SIG-M5 treated with dmso at 0.1 percent for 504 hours (cell line): Measurements from ENCODE around the gene SCN4B.

ENCODE experiments used
- DNase-seq: peaks from one replicate; lab custom pipeline; 2025; ENCODE audit not compliant: unreplicated experiment; lab: John Stamatoyannopoulos, UW

SCN4B gene

DNA sequence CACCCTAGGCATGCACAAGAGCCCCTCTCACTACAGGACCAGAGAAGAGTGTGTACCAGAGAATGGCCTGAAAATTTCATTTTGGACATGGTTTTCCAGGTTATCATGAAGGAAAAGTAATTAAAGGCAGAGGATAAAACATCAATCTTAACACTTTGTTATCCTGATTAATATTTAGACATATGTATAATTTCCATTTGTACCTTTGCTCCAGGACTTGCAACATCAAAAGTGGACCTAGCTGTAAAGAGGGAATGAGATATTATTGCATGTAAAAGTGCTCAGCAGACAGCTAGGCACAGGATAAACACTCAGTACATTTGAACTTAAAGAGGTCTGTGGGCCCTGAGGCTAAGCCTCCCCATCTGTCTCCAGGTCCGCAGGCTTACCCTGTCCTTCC, 2.0 kb upstream of the SCN4B start:
- DNase-seq = no peak

GRCh38 chr11:118153976-118154375, 1.4 kb upstream of the SCN4B start:
- no peak for DNase-seq

DNA sequence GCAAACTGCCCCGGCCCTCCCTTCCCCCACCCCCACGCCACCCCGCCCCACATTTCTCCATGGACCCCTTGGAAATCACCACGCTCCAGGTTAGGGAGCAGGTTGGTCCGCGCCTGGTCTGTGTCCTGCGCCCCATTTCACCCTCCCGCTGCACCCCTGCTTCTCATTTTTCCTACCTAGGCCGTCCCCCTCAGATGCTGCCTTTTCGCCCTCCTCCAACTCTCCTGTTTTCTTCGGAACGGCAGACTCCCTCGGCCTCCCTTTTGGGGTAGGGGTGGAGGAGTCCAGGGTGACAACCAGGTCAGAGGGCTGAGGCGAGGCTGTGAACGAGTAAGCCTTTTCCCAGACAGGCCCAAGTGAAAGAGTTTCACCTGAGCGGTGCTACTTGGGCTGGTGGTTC, 893 bp upstream of the SCN4B start:
- no peak for DNase-seq

DNA sequence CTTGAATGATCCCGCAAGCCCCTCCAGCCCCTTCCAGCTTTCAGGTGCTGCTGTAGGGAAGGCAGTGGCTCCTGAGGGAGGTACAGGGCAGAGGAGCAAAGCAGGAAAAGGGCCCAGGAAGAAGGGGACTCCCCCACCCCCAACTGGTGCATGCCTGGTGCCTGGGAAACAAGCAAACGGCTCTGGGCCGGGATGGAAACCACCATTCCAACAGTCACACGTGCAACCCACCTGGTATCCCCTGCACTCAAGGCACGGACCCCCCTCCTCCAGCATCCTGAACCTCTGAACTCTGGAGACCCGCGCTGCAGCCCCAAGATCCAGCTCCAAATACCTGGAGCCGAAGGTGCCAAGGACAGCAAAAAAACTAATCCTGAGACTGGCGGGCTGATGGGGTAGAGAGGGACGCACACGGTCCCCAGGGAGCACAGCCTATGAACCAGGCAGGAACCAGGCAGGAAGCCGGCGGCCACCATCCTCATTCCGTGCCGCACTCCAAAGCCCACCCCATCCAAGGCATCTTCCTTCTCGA, 537 bp downstream of the SCN4B start:
- no peak for DNase-seq

- DNase-seq = no peak
These were observed 1.2 kb downstream of the SCN4B start for GRCh38 chr11:118151431-118151830.

- no peak for DNase-seq
These were observed 3.1 kb downstream of the SCN4B start for GRCh38 chr11:118149493-118149892.

DNA sequence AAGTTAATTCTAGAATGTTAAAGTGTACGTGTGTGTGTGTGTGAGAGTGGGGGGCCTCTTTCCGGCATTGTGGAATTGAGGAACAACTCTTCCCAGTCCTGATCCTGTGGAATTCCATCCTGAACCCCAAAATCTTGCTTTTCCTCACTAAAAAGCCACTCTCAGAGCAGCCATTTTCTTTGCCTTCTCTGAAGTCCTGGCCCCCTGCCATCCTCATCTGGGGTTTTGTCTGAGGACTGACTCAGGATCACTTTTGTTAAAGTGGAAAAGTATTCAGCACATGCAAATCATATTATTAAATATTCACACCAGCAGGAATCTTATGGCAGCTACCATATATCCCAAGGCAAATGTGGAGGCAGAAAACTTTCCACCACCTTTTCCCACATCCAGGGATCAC, 3.8 kb downstream of the SCN4B start:
- DNase-seq = no peak

DNA sequence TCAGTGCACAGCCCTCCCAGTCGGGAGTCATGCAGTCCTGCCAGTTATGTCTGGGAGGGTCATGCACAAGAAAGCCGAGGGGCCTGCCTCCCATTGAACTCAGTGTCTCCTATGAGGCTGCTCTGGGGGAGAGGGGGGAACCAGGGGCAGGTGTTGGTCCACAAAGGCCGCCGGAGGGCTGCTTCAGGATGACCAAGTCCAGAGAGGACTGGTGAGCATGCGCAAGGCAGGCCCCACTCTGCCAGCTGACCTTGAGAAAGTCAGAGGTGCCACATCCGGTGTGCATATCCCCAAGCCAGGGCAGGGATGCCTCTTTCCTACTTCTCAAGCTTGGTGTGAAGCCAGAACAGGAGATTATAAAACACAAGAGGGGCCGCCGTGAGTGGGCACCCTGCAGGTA, 4.4 kb downstream of the SCN4B start:
- no peak for DNase-seq

DNA sequence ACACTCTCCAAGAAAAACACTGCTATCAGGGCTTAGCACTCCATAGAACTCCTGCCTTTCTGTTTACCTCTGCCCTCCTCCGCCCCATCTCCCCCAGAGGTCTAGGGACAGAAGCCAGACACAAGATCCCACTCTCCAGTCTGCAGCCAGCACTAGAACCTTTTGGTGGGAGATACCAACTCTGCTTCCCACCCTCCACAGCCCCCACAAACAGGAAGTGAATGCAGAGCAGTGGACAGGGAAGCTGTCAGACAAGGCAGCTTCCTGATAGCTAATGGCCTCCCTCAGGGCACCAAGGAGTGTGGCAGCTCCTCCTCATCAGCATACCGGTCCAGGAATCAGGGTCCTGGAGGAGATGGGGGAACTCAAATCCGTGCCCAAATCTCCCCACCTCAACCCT, 5.1 kb downstream of the SCN4B start:
- DNase-seq = no peak

GRCh38 chr11:118146554-118146953, 6.1 kb downstream of the SCN4B start:
- no peak for DNase-seq

DNA sequence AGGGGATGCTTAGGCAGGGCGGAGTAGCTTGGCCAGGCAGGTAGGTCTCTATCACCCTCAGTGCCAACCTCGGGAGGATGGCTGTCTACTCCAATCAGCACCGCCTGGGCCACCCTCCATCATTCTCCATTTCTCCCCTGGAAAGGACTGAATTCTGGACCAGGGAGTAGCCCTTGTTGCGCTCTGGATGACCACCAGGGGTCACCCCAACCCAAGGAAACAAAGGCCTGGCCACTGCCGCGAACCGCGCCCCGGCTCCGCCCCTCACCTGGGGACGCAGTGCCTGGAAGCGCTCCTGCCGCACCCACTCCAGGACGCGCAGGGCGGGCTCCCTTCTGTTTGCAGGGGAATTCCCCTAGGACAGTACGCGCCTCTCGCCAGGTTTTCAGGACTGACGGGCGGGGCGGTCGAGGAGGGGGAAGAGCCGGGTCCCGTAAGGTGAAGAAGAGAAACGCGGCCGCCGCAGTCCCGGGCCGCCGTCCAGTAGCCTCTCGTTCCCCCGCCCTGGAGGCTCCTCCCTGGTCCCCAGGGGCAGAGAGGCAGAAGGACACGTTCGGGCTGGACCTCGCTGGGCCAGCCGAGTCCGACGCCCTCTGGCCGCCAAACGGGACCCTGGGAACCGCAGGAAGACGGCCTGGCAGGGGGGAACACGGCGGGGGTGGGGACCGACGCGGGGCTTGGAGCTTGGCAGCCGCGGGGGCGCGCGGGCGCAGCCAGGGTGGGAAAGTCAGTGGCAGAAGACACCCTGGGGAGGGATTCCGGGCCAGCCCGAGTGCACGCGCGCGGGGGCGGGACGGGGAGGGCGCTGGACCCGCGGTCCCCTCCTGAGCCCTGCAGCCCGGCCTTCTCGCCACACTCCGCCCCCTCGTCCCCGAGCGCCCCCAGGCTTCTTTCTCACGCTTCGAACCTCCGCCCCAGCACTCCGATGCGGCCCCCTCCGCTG, 7.1 kb downstream of the SCN4B start:
- DNase-seq = peak; percentile 78

DNA sequence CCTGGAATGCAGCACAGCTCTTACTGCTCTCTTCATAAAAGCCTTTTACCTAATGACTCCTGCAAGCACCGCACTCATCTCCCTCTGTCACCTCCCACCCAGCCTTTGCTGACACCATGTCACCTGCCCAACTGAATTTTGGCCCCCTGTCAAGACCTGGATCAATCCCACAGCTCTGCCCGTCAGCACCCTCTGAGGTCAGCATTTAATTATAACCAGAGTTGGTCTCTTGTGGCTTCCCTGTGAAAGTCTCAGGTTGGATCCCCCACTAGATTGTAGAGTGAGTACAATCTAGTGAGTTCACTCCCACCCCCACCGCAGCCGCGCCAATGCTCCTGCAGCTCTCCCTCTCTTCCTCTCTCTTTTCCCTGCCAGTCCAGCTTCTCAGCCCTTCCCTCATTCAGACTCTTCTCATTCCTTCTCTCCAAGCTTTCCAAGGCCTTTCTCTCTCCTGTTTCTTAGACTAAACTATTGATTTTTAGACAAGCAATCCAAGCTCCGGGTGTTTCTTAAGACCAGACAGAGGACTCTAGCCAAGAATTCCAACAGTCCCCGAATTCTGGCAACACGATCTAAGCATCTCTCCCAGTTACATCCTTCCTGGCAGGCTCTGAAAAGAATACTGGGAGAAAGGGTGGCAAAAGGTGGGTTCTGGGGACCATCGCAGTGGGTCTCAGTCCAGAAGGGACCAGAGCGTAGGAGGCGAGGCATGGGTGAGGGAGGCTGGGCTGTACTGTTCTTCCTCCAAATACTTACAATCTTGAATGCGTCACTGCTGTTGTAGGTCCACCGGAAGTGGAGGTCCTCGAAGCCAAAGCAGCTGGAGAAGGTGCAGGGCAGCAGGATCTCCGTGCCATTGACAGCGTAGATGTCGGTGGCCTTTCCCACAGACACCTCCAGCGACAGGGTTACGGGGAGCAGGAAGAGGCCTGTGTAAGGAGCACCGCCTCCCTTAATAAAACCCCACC, 8.0 kb downstream of the SCN4B start:
- no peak for DNase-seq

DNA sequence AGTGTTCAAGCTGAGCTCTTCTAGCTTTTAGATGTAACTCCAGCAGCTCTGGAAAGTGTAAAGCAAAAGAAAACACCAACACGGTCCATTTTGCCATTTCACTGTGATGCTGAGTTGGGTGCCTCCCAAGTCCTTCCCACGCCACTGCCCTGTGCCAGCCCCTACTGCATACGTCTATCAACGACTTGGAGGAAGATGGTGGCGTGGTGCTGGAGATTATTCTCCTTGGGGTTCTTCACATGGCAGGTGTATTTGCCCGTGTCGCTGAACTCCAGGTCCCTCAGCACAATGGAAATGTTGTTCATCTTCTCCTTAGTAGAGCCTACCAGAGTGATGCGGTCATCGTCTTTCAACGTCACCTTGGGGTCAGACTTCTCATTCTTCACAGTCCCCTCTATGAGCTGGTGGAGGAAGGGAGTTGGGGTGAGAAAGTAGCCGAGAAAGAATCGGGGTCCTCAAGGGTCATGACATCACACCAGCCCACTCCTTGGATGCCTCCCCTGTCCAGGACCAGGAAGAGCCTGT, 8.9 kb downstream of the SCN4B start:
- no peak for DNase-seq

- peak; percentile 88 for DNase-seq
These were observed 9.8 kb downstream of the SCN4B start for GRCh38 chr11:118142809-118143208.

DNA sequence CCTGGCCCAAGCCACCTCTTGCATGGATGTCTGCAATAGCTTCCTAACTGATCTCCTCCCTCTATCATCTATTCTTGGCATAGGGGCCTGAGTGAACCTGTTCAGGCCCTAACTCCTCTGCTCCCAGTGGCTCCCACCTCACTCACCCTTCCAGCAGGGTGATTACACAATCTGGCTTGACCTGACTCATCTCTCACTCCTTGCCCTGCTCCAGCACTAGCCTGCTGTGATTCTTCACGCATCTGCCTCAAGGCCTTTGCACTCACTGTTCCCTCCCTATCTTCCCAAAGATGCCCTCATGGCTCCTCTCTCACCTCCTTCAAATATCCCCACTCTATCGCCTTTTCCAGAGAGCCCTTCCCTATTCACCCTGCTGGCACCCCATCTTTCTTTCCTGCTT, 10.5 kb downstream of the SCN4B start:
- DNase-seq = no peak

DNA sequence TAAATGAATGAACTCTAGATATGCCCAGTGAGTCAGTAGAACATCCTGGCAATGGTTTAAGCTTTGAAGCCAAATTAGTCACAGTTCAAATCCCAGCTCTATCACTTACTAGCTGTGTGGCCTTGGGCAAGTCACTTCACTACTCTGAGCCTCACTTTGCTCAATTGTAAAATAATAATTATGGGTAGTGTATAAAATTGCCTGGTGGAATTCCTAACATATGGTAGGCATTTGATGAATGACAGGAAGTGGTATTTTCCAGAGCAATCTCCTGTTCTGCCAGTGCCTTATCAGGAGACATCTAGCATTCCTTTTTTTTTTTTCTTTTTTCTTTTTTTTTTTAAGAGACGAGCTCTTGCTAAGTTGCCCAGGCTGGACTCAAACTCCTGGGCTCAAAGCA, 13.0 kb downstream of the SCN4B start:
- no peak for DNase-seq

GRCh38 chr11:118138839-118139420, 13.7 kb downstream of the SCN4B start:
- DNase-seq = no peak

DNA sequence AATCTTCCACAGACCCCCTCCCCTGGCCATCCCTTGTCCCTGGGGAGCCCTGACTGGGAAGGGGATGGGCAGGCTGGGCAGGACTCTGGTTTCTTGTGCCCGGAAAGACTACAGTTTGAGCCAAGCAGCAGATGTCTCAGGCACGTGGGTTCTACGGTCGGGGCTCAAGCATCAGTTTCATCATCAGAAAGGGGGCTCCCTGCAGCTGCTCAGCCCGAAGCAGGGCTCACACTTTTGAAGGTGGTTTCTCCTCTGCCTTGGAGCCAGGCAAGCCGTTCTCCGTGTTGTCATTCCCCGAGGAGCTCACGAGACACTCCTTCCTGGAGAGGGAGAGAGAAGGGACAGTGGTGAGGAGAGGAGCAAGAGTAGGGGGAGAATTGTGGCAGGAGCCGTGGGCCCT, 15.8 kb downstream of the SCN4B start:
- no peak for DNase-seq

DNA sequence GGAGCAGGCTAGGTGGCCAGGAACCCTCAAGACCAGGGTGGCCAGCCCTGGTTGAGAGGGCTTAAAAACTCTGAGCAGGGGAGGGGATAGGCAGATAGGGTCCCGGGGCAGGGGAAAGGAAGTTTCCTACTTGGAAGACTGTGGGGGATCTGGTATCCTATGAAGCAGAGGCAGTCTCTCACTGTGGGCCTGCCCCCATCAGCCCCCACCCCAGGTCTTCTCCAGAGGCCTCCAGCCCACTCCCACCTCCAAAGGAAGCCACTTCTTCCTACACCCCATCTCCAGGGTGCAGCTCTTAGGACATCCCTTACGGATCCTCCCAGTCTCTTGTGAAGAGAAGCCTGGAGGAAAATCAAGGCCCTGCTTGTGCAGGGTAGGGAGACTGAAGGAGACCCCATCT, 16.3 kb downstream of the SCN4B start:
- DNase-seq = no peak

DNA sequence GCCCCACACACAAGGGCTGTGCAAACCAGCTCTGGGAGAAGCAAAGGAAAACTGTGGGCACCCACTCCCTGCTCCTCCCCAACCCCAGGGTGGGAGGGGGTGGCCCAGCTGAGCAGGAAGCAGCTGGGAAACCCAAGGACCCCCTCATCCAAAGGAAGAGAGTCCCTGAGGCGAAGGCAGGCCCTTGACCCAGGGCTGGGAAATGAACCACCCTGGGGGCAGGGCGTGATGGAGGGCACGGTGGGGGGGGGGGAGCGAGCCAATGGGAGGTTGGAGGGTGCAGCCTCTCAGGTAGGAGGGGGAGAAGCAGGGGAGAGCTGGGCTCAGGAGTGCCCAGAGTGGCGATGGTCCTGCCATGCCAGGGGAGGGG, 16.8 kb downstream of the SCN4B start:
- DNase-seq = no peak
